ENCODE data around the gene MYOZ3.

The MYOZ3 gene

DNA sequence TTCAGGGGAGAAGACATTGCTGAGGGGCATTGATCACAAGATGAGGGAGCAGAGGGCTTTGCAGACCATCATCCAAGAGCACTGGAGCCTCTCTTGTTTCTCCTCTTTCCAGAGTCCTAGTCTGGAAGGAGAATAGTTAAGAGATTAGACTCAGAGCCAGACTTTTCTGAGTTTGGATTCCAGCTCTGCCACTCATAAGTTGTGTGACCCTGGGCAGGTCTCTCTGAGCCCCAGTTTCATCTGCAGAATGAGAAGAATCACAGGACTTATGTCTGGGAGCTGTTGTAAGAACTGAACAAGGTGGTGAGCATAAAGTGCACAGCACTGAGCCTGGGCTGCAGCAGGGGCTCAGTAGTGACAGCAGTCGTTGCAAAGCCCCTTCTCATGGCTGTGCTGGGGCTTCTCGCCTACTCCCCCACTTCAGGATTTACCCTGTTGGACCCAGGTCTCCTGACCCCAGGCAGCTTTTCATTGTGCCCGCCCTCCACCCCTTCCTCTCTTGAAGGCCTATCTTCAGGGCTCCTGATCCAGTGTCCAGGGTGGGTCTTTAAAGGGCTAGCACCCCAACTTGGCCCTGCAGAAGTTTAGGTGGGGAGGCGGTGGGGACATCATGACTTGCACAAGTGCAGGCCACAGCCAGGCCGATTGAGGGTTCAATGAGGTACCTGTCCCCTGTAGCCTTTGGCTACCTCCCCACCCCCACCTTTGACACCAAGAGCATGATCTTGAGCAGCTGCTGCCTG lies 19.1 kb upstream of the MYOZ3 start:
- TF ChIP-seq CTCF (IDR thresholded peaks at IDR 0.05), result no peak

- TF ChIP-seq CTCF (IDR thresholded peaks at IDR 0.05), result no peak
Measured at GRCh38 chr5:150642567-150642927, 18.5 kb upstream of the MYOZ3 start.

- no peak for TF ChIP-seq CTCF (IDR thresholded peaks at IDR 0.05)
Measured at GRCh38 chr5:150642991-150643710, 17.9 kb upstream of the MYOZ3 start.

DNA sequence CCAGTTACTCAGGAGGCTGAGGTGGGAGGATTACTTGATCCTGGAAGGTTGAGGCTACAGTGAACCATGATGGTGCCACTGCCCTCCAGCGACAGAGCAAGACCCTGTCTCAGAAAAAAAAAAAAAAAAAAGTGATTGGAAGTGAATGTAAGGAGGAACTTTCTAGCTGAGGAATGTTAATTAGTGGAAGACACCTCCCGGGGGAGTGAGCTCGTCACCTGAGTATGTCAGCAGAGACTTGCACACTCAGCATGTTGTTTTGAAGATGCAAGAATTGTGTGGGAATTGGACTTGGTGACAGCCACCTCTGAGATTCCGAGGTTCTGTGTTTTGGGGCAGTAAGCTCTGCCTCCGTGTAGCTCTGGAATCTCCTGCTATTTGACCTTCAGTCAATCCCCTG lies 17.0 kb upstream of the MYOZ3 start:
- no peak for TF ChIP-seq CTCF (IDR thresholded peaks at IDR 0.05)

GRCh38 chr5:150644514-150644913 lies 16.5 kb upstream of the MYOZ3 start:
- no peak for TF ChIP-seq CTCF (IDR thresholded peaks at IDR 0.05)

DNA sequence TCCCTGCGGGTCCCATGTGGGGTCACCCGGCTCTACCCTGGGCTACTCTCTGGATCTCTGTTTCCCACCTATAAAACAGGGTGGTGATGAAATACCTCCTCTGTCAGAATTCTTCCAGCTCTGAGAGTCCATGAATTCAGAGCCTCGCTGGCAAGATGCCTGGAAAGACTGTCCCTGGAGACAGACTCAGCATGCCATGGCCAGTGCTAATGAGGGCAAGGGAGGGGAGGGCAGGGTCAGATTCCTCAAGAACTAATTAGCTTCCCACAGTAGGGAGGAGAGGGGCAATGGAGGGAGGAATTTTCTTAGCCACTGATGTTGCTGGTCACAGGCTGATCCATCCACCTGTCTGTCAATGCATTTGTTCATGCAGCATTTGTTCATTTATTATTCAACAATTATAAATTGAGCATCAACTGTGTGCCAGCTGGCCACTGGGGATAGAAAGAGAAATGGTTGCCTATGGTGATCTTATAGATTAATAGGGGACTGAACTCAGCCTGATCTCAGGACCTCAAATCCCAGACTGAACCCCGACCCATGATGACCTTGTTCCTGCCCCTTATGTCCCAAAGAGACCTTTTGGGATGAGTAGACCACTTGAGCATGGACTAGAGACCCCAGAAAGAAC lies 15.9 kb upstream of the MYOZ3 start:
- TF ChIP-seq CTCF (IDR thresholded peaks at IDR 0.05), result no peak

DNA sequence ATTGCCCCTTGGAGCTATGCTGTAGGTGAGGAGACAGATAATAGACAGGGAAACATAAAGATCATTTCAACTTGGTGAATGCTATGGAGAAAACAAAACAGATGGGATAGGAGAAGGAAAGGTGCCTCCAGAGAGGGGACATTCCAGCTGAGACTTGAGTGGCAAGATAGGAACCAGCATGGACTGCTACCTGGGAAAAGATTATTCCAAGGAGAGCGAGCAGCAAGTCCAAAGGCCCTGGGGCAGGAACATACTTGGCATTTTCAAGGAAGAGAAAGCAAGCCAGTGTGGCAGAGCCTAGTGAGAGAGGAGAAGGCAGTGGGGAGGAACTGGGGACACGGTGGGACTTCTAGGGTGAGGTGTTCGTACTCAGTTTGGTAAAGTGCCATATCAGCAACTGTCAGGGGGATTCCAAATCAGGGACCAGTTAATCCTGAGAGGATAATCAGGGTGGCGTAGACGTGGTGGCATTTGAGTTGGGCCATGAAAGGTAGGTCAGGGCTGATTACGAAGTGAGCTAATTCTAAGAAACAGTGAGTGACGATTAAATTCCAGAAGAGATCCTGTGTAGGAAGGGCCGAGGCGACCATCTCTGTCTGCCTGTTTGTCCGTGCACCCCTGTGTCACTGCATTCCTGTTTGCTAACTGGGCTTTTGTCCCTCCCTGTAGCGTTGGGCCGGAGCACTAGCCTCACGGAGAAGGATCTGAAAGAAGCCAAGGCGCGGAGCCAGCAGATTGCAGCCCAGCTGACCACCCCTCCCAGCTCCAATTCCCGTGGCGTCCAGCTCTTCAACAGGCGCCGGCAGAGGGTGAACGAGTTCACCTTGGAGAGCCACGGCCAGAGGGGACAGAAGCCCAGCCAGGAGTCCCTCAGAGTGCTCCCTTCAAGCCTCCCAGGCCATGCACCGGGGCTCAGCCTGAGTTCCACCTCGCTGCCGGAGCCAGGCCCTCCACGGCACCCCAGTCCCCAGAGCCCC lies 13.5 kb upstream of the MYOZ3 start:
- no peak for TF ChIP-seq CTCF (IDR thresholded peaks at IDR 0.05)

All from LNCAP (cell line).